HepG2 (cell line): ENCODE data around the gene VWA1. TPM values are rescaled to one million over a fixed set of nuclear protein-coding genes. Genes with fewer than 3 reads are reported as not detected.

ENCODE experiments used
- CTCF ChIP-seq: sonication (generic); formaldehyde crosslinking; IDR thresholded peaks from 2 replicates; pipeline ENCODE4 v1.5.0; 2020; ENCODE audit warnings: mild to moderate bottlenecking, missing genetic modification reagents, moderate library complexity
- DZIP1 ChIP-seq: sonication (generic); formaldehyde crosslinking; IDR thresholded peaks from 2 replicates; pipeline ENCODE4 v1.5.0; 2020; ENCODE audit warnings: mild to moderate bottlenecking, missing genetic modification reagents
- FOSL2 ChIP-seq: sonication (generic); formaldehyde crosslinking; IDR thresholded peaks from 2 replicates; pipeline ENCODE4 v1.4.0; 2020; ENCODE audit warnings: missing genetic modification reagents
- GZF1 ChIP-seq: sonication (generic); formaldehyde crosslinking; IDR thresholded peaks from 2 replicates; pipeline ENCODE4 v1.5.1; 2020; ENCODE audit warnings: mild to moderate bottlenecking, missing genetic modification reagents
- HINFP ChIP-seq: sonication (generic); formaldehyde crosslinking; IDR thresholded peaks from 2 replicates; pipeline ENCODE4 v1.4.0; 2020; ENCODE audit warnings: low read depth, mild to moderate bottlenecking, missing genetic modification reagents
- KAT7 ChIP-seq: IDR thresholded peaks from 2 replicates; pipeline ENCODE4 v1.6.1; 2018; ENCODE audit warnings: borderline replicate concordance, missing compliant biosample characterization
- MXD3 ChIP-seq: IDR thresholded peaks from 2 replicates; pipeline ENCODE4 v1.6.1; 2016; ENCODE audit warnings: mild to moderate bottlenecking, missing biosample characterization, missing genetic modification reagents
- PAF1 ChIP-seq: IDR thresholded peaks from 2 replicates; pipeline ENCODE4 v1.6.1; 2016; ENCODE audit warnings: missing genetic modification reagents, missing compliant biosample characterization
- RBM39 ChIP-seq: fragments of 200-400 bp; formaldehyde crosslinking; IDR thresholded peaks from one replicate; pipeline ENCODE4 v1.6.1; 2018; ENCODE audit warnings: antibody characterized with exemption, mild to moderate bottlenecking, low read depth, low read length; ENCODE audit not compliant: poor library complexity, severe bottlenecking
- RFXAP ChIP-seq: sonication (generic); formaldehyde crosslinking; IDR thresholded peaks from 2 replicates; pipeline ENCODE4 v1.4.0; 2020; ENCODE audit warnings: missing genetic modification reagents, borderline replicate concordance
- SALL1 ChIP-seq: sonication (generic); formaldehyde crosslinking; IDR thresholded peaks from 2 replicates; pipeline ENCODE4 v1.8.0; 2022; ENCODE audit warnings: mild to moderate bottlenecking, missing genetic modification reagents
- ZC3H4 ChIP-seq: sonication (generic); formaldehyde crosslinking; IDR thresholded peaks from 2 replicates; pipeline ENCODE4 v1.4.0; 2020; ENCODE audit warnings: missing genetic modification reagents, borderline replicate concordance
- ZFX ChIP-seq: sonication (generic); formaldehyde crosslinking; IDR thresholded peaks from 2 replicates; pipeline ENCODE4 v1.4.0; 2020; ENCODE audit warnings: mild to moderate bottlenecking, low read depth, missing genetic modification reagents, moderate library complexity
- ZMYM3 ChIP-seq: sonication (generic); formaldehyde crosslinking; IDR thresholded peaks from 2 replicates; pipeline ENCODE4 v1.5.1; 2020; ENCODE audit warnings: mild to moderate bottlenecking, missing genetic modification reagents
- ZNF17 ChIP-seq: sonication (generic); formaldehyde crosslinking; IDR thresholded peaks from 2 replicates; pipeline ENCODE4 v1.5.0; 2020; ENCODE audit warnings: mild to moderate bottlenecking, missing genetic modification reagents
- ZNF383 ChIP-seq: sonication (generic); formaldehyde crosslinking; IDR thresholded peaks from 2 replicates; pipeline ENCODE4 v1.4.0; 2020; ENCODE audit warnings: missing genetic modification reagents, mild to moderate bottlenecking, borderline replicate concordance
- ZNF607 ChIP-seq: sonication (generic); formaldehyde crosslinking; IDR thresholded peaks from 2 replicates; pipeline ENCODE4 v1.5.1; 2020; ENCODE audit warnings: missing genetic modification reagents, mild to moderate bottlenecking, borderline replicate concordance
- ZNF652 ChIP-seq: IDR thresholded peaks from 2 replicates; pipeline ENCODE4 v1.6.1; 2016; ENCODE audit warnings: low read depth, borderline replicate concordance
- ZNF672 ChIP-seq: sonication (generic); formaldehyde crosslinking; IDR thresholded peaks from 2 replicates; pipeline ENCODE4 v1.8.1; 2022; ENCODE audit warnings: missing genetic modification reagents
- ZNF674 ChIP-seq: sonication (generic); formaldehyde crosslinking; IDR thresholded peaks from 2 replicates; pipeline ENCODE4 v1.5.0; 2020; ENCODE audit warnings: low read depth, mild to moderate bottlenecking, missing genetic modification reagents
- ZNF713 ChIP-seq: sonication (generic); formaldehyde crosslinking; IDR thresholded peaks from 2 replicates; pipeline ENCODE4 v1.4.0; 2020; ENCODE audit warnings: mild to moderate bottlenecking, missing genetic modification reagents
- ZNF749 ChIP-seq: sonication (generic); formaldehyde crosslinking; IDR thresholded peaks from 2 replicates; pipeline ENCODE4 v1.8.0; 2022; ENCODE audit warnings: mild to moderate bottlenecking, missing genetic modification reagents, moderate library complexity, borderline replicate concordance
- ZNF773 ChIP-seq: sonication (generic); formaldehyde crosslinking; IDR thresholded peaks from 2 replicates; pipeline ENCODE4 v1.4.0; 2020; ENCODE audit warnings: missing genetic modification reagents, borderline replicate concordance
- ZNF777 ChIP-seq: sonication (generic); formaldehyde crosslinking; IDR thresholded peaks from 2 replicates; pipeline ENCODE4 v1.4.0; 2020; ENCODE audit warnings: missing genetic modification reagents
- polyA plus RNA-seq, 8 experiments: library from polyadenylated mRNA; depleted of rRNA in 3 of 8; stranded (reverse) in 7 of 8; unstranded in 1 of 8; fragments of >200 nt; fragmentation: Illumina TruSeq in 4 of 8; extraction: Trizol in 4 of 8; gene quantifications; 2 replicates each; pipeline versions ENCODE4 v1.2.1 to v1.2.3, GENCODE V29; 2011 to 2016; ENCODE audit warnings: low read depth in 4 of 8, missing spikeins in 1 of 8, mixed read lengths in 1 of 8; ENCODE audit not compliant: insufficient read depth in 1 of 8
- total RNA-seq, 5 experiments: library from RNA; depleted of rRNA; stranded (reverse); fragments of >200 nt; fragmentation: Illumina TruSeq; extraction: Trizol; gene quantifications; 2 replicates each; pipeline ENCODE4 v1.2.3, GENCODE V29; 2016; ENCODE audit warnings: low read depth in 1 of 5

VWA1 gene
- total and polyA plus RNA-seq, 2 of the 13 experiments (the other 11 are each of a cell fraction or from before 2014, with no cell fraction given) = 40.9 to 57.5 TPM

GRCh38 chr1:1435106-1435903 lies at the start of gene VWA1 (continued):
- TF ChIP-seq RBM39 (no peak), CTCF (peak; percentile 14; the same call in 1 of the 2 replicates), ZNF713 (peak; percentile 37), ZNF383 (no peak), KAT7 (peak; percentile 75; the same call in 1 of the 2 replicates), ZNF607 (CRISPR knock-in tag) (no peak; the same call in 1 of the 2 replicates), MXD3 (0 out of 2 replicates have a peak, but pooled peaks have one; percentile 20), ZNF749 (CRISPR knock-in tag) (0 out of 2 replicates have a peak, but pooled peaks have one; percentile 44), ZNF674 (no peak), ZFX (CRISPR knock-in tag) (peak; percentile 88), RFXAP (CRISPR knock-in tag) (0 out of 2 replicates have a peak, but pooled peaks have one; percentile 50), GZF1 (no peak), ZNF17 (CRISPR knock-in tag) (no peak), HINFP (0 out of 2 replicates have a peak, but pooled peaks have one; percentile 59), ZNF773 (CRISPR knock-in tag) (no peak), ZMYM3 (CRISPR knock-in tag) (no peak), DZIP1 (CRISPR knock-in tag) (no peak), ZC3H4 (no peak), PAF1 (CRISPR knock-in tag) (no peak), ZNF652 (no peak), ZNF672 (CRISPR knock-in tag) (0 out of 2 replicates have a peak, but pooled peaks have one; percentile 66), FOSL2 (CRISPR knock-in tag) (no peak), SALL1 (CRISPR knock-in tag) (peak; percentile 47; the same call in 1 of the 2 replicates), ZNF777 (CRISPR knock-in tag) (peak; percentile 87)
